Ishikawa (cell line): ENCODE results near the gene MICALL2.

ENCODE experiments used
- CEBPB ChIP-seq: IDR thresholded peaks from 2 replicates; pipeline ENCODE4 v1.6.1; 2012
- CREB1 ChIP-seq: IDR thresholded peaks from 2 replicates; pipeline ENCODE4 v1.6.1; 2012; ENCODE audit warnings: low read depth
- EGR1 ChIP-seq: IDR thresholded peaks from 2 replicates; pipeline ENCODE4 v1.6.1; 2012
- EP300 ChIP-seq: IDR thresholded peaks from 2 replicates; pipeline ENCODE4 v1.6.1; 2012; ENCODE audit warnings: borderline replicate concordance
- FOXM1 ChIP-seq: IDR thresholded peaks from 2 replicates; pipeline ENCODE4 v1.6.1; 2012; ENCODE audit warnings: low read depth, borderline replicate concordance
- NFIC ChIP-seq: IDR thresholded peaks from 2 replicates; pipeline ENCODE4 v1.6.1; 2012
- RAD21 ChIP-seq: IDR thresholded peaks from 2 replicates; pipeline ENCODE4 v1.6.1; 2012; ENCODE audit warnings: low read depth
- REST ChIP-seq: IDR thresholded peaks from 2 replicates; pipeline ENCODE4 v1.6.1; 2012; ENCODE audit warnings: low read depth, mild to moderate bottlenecking
- TAF1 ChIP-seq: IDR thresholded peaks from 2 replicates; pipeline ENCODE4 v1.6.1; 2012; ENCODE audit warnings: low read depth, mild to moderate bottlenecking
- TCF12 ChIP-seq: IDR thresholded peaks from 2 replicates; pipeline ENCODE4 v1.6.1; 2012; ENCODE audit warnings: low read depth
- TEAD4 ChIP-seq: IDR thresholded peaks from 2 replicates; pipeline ENCODE4 v1.6.1; 2012
- USF1 ChIP-seq: IDR thresholded peaks from 2 replicates; pipeline ENCODE4 v1.6.1; 2012
- YY1 ChIP-seq: IDR thresholded peaks from 2 replicates; pipeline ENCODE4 v1.6.1; 2012; ENCODE audit warnings: low read depth
- ZBTB7A ChIP-seq: IDR thresholded peaks from 2 replicates; pipeline ENCODE4 v1.6.1; 2012; ENCODE audit warnings: low read depth
- TF ChIP-seq, protein P1 (sequence below): IDR thresholded peaks from 2 replicates; pipeline ENCODE4 v1.6.1; 2012

The MICALL2 gene

DNA sequence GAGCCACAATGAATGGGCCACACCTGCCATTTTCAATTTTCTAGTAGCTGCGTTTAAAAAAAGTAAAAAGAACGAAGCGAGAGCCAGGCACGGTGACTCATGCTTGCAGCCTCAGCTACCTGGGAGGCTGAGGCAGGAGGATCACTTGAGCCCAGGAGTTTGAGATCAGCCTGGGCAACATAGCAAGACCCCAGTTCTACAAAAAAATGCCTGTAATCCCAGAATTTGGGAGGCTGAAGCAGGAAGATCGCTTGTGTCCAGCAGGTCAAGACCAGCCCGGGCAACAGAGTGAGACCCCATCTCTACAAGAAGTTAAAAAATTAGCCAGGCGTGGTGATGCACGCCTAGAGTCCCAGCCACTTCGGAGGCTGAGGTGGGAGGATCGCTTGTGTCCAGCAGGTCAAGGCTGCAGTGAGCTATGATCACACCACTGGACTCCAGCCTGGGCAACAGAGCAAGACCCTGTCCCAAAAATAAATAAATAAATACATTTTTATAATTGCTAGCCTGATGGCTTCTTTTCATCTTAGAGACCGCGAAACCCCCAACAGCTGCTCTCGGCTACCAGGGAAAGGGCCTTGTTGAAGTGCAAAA, 32.1 kb downstream of the MICALL2 start:
- TF ChIP-seq TEAD4 (no peak), RAD21 (no peak), ZBTB7A (no peak)

DNA sequence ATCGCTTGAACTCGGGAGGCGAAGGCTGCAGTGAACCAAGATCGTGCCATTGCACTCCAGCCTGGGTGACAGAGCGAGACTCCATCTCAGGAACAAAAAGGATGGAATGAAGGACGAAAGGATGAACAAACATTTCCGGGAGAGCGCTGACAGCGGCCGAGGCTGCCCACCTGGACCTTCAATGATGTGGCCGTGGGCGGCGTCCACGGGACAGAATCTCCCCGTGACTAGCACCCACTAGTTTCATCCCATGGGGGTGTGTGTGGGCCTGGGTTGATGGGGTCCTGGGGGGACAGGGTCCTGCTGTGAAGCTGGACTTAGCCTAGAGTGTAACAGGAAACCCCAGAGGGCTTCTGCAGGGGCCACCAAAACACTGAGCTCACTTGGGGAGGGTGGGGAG, 32.8 kb downstream of the MICALL2 start:
- TF ChIP-seq ZBTB7A (no peak), TAF1 (no peak), FOXM1 (no peak), CEBPB (no peak), CREB1 (no peak), USF1 (no peak), REST (no peak), EGR1 (no peak), TEAD4 (no peak), TCF12 (no peak), NFIC (no peak), EP300 (no peak), RAD21 (no peak), YY1 (no peak)
- TF ChIP-seq, protein P1, sequence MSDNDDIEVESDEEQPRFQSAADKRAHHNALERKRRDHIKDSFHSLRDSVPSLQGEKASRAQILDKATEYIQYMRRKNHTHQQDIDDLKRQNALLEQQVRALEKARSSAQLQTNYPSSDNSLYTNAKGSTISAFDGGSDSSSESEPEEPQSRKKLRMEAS = no peak

DNA sequence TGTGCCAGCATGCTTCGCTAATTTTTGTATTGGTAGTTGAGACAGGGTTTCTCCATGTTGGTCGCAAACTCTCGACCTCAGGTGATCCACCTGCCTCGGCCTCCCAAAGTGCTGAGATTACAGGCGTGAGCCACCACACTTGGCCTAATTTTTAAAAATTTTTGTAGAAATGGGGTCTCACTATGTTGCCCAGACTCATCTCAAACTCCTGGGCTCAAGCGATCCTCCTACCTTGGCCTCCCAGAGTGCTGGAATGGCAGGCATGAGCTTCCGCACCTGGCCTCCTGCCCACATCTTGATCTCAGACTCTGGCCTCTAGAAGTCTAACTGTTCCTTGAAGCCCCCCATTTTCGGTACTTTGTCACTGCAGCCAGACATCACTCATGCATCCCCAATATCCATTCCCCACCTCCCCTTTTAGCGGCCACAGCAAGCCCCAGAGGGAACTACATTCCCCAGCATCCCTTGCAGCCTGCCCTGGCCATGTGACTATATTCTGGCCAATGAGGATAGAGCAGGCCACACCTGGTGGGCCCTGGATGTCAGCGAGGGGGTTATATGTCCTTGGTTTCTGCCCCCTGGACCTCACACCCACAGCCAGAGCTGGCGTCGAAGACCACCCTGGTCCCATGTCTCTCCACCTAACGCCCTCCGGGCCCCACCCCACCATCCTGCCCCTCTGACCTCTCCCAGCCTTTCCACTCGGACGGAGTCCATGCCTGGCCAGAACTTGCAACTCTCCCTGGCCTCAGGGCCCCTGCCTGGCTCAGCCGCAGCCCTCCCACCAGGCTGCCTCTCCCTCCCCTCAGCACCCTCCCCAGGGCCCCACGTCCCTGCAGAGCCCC, 33.8 kb downstream of the MICALL2 start:
- TF ChIP-seq USF1 (peak; percentile 98), TCF12 (no peak), YY1 (no peak), REST (no peak)

DNA sequence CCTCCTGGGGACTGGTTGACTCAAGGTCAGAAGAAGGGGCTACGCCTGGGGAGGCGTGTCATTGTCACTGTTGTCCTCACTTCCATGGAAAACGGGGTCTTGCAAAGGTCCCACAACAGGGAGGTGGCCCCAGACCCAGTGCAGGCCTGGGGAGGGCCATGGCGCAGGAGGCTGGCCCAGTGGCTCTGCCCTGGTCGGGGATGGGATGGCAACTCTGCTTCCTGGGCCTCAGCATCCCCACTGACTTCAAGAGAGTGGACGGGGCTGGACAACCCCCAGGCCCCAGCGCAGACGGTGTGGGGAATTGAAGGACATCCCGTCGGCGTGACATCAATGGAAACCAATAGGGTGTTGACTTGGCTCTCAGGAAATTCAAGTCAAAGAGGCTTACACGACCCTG, 35.2 kb downstream of the MICALL2 start:
- TF ChIP-seq CEBPB = no peak
- TF ChIP-seq EP300 = no peak
- TF ChIP-seq REST = no peak
- TF ChIP-seq, protein P1 = no peak
- TF ChIP-seq YY1 = no peak
- no peak for TF ChIP-seq TEAD4
- TF ChIP-seq CREB1 = no peak
- TF ChIP-seq ZBTB7A = no peak
- no peak for TF ChIP-seq FOXM1
- no peak for TF ChIP-seq RAD21
- no peak for TF ChIP-seq NFIC
- no peak for TF ChIP-seq TAF1
- TF ChIP-seq USF1 = no peak
- TF ChIP-seq EGR1 = no peak
- TF ChIP-seq TCF12 = no peak
